Suprapubic skin (tissue), 4 donors: ENCODE results near the gene SIGLEC14. TPM values are rescaled to one million over a fixed set of nuclear protein-coding genes. Genes with fewer than 3 reads are reported as not detected.

Experiments
- DNase-seq, 2 donors: peaks; one replicate each; pipeline ENCODE4 v3.0.0-alpha.2; 2019; ENCODE audit warnings: low spot score in 2 of 2
- H3K27ac ChIP-seq: fragments of 200-600 bp; sonication (generic); one replicate; pipeline ENCODE4 v1.5.1; 2019
- H3K27me3 ChIP-seq: fragments of 200-600 bp; sonication (generic); one replicate; pipeline ENCODE4 v1.5.1; 2019
- H3K36me3 ChIP-seq: fragments of 200-600 bp; sonication (generic); one replicate; pipeline ENCODE4 v1.5.1; 2019
- H3K4me1 ChIP-seq: fragments of 200-600 bp; sonication (generic); one replicate; pipeline ENCODE4 v1.5.1; 2019
- H3K4me3 ChIP-seq: fragments of 200-600 bp; sonication (generic); one replicate; pipeline ENCODE4 v1.5.1; 2019; ENCODE audit warnings: mild to moderate bottlenecking
- H3K9me3 ChIP-seq: fragments of 200-600 bp; sonication (generic); one replicate; pipeline ENCODE4 v1.5.1; 2019
- EP300 ChIP-seq: sonication (generic); formaldehyde crosslinking; IDR thresholded peaks from one replicate; pipeline ENCODE4 v1.6.1; 2017; ENCODE audit warnings: antibody characterized with exemption
- POLR2A ChIP-seq, 2 donors: fragments of 450-650 bp; IDR thresholded peaks; one replicate each; pipeline ENCODE4 v1.6.1; 2017; ENCODE audit warnings: antibody characterized with exemption in 2 of 2, mild to moderate bottlenecking in 2 of 2, moderate library complexity in 2 of 2
- POLR2AphosphoS5 ChIP-seq, 3 donors: sonication (generic); formaldehyde crosslinking; IDR thresholded peaks; one replicate each; pipeline ENCODE4 v1.6.1; 2017; ENCODE audit warnings: antibody characterized with exemption in 3 of 3
- WGBS: methylation state at CpG from one replicate; pipeline ENCODE4 v1.1.5; 2018; 5-methylcytosine and 5-hydroxymethylcytosine counted together
- total RNA-seq, 4 donors: library from RNA; depleted of rRNA; stranded (reverse); fragments of >200 nt; gene quantifications; one replicate each; pipeline ENCODE4 v1.1.0, GENCODE V29; 2016
- TF ChIP-seq, protein P1 (sequence below), 2 donors: fragments of 200-600 bp in 1 of 2; fragments of 450-650 bp in 1 of 2; sonication (generic) in 1 of 2; IDR thresholded peaks; one replicate each; pipeline ENCODE4 v1.5.1; 2016 to 2019; ENCODE audit warnings: antibody characterized with exemption in 2 of 2, mild to moderate bottlenecking in 1 of 2, moderate library complexity in 1 of 2

SIGLEC14 gene
- total RNA-seq, 4 donors from 2014 or later: 0.30 to 0.72 (median 0.36) TPM; not detected in 1

DNA sequence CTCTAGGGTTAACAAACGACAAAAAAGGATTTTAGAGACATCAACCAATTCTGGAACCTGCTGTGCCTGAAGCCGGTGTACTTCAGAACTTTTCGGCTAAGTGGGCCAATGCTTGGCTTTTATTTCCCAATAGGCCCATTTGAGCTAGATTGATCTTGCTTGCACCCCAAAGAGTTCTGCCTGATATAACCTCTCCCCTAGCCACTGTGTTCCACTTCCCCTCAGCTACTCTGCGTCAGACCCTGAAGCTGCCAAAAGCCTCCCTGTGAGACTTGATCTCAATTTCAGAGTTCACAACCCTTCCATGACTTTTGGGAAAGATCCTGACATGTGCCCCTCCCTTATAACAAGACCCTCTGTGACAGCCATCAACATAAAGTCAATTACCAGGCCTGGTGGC is 5.6 kb upstream of the SIGLEC14 start:
- Histone ChIP-seq H3K27ac (no peak overlapping the region), H3K4me1 (peaks cover 4% of the 10 kb centered on the region), H3K36me3 (no peaks in the 10 kb centered on the region), H3K4me3 (no peak overlapping the region), H3K27me3 (peaks cover 19% of the 10 kb centered on the region), H3K9me3 (no peaks in the 10 kb centered on the region)
- no peak for TF ChIP-seq POLR2AphosphoS5 (IDR thresholded peaks at IDR 0.05)
- no peak for TF ChIP-seq EP300
- TF ChIP-seq POLR2A (IDR thresholded peaks at IDR 0.05): no peak
- TF ChIP-seq, protein P1, sequence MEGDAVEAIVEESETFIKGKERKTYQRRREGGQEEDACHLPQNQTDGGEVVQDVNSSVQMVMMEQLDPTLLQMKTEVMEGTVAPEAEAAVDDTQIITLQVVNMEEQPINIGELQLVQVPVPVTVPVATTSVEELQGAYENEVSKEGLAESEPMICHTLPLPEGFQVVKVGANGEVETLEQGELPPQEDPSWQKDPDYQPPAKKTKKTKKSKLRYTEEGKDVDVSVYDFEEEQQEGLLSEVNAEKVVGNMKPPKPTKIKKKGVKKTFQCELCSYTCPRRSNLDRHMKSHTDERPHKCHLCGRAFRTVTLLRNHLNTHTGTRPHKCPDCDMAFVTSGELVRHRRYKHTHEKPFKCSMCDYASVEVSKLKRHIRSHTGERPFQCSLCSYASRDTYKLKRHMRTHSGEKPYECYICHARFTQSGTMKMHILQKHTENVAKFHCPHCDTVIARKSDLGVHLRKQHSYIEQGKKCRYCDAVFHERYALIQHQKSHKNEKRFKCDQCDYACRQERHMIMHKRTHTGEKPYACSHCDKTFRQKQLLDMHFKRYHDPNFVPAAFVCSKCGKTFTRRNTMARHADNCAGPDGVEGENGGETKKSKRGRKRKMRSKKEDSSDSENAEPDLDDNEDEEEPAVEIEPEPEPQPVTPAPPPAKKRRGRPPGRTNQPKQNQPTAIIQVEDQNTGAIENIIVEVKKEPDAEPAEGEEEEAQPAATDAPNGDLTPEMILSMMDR (IDR thresholded peaks at IDR 0.05): no peak
- WGBS: 80% methylated on average over 4 of the region's 4 CpGs
- DNase-seq: no peak

DNA sequence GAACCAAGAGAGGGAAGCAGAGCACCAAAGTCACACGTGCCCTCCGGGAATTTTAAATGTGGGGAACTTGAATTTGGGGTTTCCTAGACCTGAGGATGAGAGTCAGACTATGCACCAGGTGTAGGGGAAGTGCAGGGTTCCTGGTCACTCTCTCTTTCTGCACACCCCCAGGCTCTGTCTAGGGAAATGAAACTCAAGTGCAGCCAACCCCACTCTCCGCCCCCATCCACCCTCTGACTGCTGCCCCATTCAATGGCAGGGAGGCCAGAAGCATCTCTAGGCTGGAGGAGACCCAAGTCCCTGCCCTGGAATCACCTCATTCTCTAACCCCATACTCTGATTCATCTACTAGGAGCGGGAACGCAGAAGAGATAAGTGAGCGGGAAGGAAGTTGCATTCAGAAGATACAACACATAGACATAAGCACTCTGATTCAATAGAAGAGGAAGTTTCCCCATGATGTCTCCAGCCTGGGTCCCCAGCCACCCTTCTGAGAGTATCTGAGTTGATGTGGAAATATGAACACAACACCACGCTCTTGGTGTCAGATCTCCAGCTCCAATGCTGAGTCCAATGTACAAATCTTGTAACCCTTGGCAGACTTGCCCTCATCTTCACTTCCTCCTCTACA is 4.7 kb upstream of the SIGLEC14 start:
- no peak overlapping the region for H3K27ac ChIP-seq
- 80% methylated on average over 7 of the region's 7 CpGs for WGBS
- no peaks in the 10 kb centered on the region for H3K36me3 ChIP-seq
- H3K27me3 ChIP-seq: peaks cover 24% of the 10 kb centered on the region
- H3K4me1 ChIP-seq: no peaks in the 10 kb centered on the region
- no peaks in the 10 kb centered on the region for H3K9me3 ChIP-seq
- no peak overlapping the region for H3K4me3 ChIP-seq
- no peak for DNase-seq
- TF ChIP-seq POLR2A (IDR thresholded peaks at IDR 0.05) (no peak), POLR2AphosphoS5 (IDR thresholded peaks at IDR 0.05) (no peak), EP300 (no peak)
- TF ChIP-seq, protein P1 (IDR thresholded peaks at IDR 0.05): no peak

DNA sequence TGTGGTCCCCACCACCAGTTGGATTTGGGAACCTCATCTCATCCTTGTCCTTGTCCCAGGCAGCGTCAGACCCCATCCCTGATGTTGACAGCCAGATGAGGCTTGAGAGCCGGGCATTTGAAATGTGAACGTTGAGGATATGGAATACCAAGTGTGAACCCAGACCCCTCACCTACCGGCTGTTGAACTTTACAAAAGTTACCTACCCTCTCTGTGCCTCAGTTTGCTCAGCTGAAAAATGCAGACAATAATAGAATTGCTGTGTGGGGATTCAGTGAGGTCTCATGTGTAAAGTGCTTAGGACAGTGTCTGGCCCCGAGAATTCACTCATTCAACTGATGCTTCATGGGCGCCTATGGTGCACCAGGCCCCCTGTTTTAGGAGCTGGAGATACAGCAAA is 693 bp upstream of the SIGLEC14 start:
- TF ChIP-seq POLR2A (IDR thresholded peaks at IDR 0.05): no peak
- no peaks in the 10 kb centered on the region for H3K36me3 ChIP-seq
- 80% methylated on average over 6 of the region's 6 CpGs for WGBS
- no peak overlapping the region for H3K27ac ChIP-seq
- peaks cover 28% of the 10 kb centered on the region for H3K27me3 ChIP-seq
- DNase-seq: no peak
- no peaks in the 10 kb centered on the region for H3K4me1 ChIP-seq
- no peaks in the 10 kb centered on the region for H3K9me3 ChIP-seq
- H3K4me3 ChIP-seq: no peak overlapping the region

DNA sequence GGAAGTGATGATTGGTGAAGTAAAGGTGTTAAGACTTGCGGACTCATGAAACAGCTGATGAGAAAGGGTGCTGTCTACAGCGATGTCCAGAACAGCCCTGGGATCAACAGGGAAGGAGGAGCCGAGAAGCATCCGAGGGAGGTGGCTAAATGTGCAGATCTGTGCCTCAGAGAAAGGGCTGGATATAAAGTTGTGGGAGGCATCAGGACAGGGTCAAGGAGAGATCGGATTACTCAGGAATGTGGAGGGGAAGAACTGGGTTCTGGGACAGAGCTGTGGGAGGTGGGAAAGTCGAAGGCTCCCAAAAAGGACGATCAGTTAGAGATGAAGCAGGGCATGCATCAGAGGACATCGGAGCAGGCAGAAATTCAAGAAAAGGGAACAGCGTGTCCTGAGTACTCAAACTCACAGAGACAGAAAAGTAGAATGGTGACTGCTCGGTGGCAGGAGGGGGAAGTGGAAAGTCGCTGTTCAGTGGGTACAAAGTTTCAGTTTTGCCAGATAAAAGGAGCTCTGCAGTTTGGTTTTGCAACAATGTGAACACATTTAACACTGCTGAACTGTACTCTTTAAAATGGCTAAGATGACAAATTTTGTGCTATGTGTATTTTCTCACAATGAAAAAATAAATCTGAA is 1.9 kb downstream of the SIGLEC14 start:
- TF ChIP-seq, protein P1 (IDR thresholded peaks at IDR 0.05): no peak
- TF ChIP-seq EP300 (no peak), POLR2AphosphoS5 (IDR thresholded peaks at IDR 0.05) (no peak), POLR2A (IDR thresholded peaks at IDR 0.05) (no peak)
- Histone ChIP-seq H3K27ac (no peak overlapping the region), H3K36me3 (no peaks in the 10 kb centered on the region), H3K4me3 (peak overlapping the region; percentile 7), H3K9me3 (no peaks in the 10 kb centered on the region), H3K27me3 (peaks cover 34% of the 10 kb centered on the region), H3K4me1 (no peaks in the 10 kb centered on the region)
- WGBS: 34% methylated on average over 10 of the region's 11 CpGs
- DNase-seq: no peak

DNA sequence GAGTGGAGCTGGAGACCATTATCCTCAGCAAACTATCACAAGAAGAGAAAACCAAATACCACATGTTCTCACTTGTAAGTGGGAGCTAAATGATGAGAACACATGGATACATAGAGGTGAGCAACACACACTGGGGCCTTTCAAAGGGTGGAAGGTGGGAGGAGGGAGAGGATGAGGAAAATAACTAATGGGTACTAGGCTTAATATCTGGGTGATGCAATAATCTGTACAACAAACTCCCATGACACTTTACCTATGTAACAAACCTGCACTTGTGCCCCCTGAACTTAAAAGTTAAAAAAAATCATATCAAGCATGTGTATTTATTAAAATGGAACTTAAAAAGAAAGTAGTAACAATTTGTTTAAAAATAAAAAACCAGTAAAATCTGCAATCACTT is 5.0 kb downstream of the SIGLEC14 start:
- Histone ChIP-seq H3K36me3 (no peaks in the 10 kb centered on the region), H3K4me1 (no peaks in the 10 kb centered on the region), H3K27ac (no peak overlapping the region), H3K4me3 (no peak overlapping the region), H3K9me3 (no peaks in the 10 kb centered on the region), H3K27me3 (peaks cover 30% of the 10 kb centered on the region)
- TF ChIP-seq, protein P1 (IDR thresholded peaks at IDR 0.05): no peak
- TF ChIP-seq POLR2AphosphoS5 (IDR thresholded peaks at IDR 0.05) (no peak), POLR2A (IDR thresholded peaks at IDR 0.05) (no peak), EP300 (no peak)
- no peak for DNase-seq
